ENCODE measurements around the gene ODF2L. TPM values are rescaled to one million over a fixed set of nuclear protein-coding genes. Genes with fewer than 3 reads are reported as not detected.

ODF2L gene
- total and polyA plus RNA-seq, 12 donors: 10.2 to 277 (median 39.3) TPM

DNA sequence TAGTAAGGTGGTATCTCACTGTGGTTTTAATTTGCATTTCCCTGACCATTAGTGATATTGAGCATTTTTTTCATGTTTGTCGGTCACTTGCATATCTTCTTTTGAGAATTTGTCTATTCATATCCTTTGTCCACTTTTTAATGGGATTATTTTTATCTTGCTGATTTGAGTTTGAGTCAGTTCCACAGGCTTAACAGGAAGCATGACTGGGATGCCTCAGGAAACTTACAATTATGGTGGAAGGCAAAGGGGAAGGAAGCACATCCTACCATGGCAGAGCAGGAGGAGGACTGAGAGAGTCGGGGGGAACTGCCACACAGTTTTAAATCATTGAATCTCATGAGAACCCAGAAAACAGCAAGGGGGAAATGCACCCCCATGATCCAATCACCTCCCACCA lies 51.1 kb downstream of the ODF2L start:
- DNase-seq: no peak
- intact Hi-C loops (cut with DNase I): no loop called here
- Histone ChIP-seq H3K4me3 (no peak overlapping the region), H3K9me3 (replicated peaks in 1 of 3) (no peaks in the 10 kb centered on the region), H3K27me3 (no peaks in the 10 kb centered on the region), H3K27ac (no peak overlapping the region), H3K4me1 (replicated peaks in 1 of 2) (peaks cover 0 to 5% of the 10 kb centered on the region in 2 donors), H3K36me3 (replicated peaks in 1 of 2) (no peaks in the 10 kb centered on the region)
- WGBS, 4 donors: 74 to 90% (median 88%) methylated on average over 2 of the region's 2 CpGs
- TF ChIP-seq, protein P1, sequence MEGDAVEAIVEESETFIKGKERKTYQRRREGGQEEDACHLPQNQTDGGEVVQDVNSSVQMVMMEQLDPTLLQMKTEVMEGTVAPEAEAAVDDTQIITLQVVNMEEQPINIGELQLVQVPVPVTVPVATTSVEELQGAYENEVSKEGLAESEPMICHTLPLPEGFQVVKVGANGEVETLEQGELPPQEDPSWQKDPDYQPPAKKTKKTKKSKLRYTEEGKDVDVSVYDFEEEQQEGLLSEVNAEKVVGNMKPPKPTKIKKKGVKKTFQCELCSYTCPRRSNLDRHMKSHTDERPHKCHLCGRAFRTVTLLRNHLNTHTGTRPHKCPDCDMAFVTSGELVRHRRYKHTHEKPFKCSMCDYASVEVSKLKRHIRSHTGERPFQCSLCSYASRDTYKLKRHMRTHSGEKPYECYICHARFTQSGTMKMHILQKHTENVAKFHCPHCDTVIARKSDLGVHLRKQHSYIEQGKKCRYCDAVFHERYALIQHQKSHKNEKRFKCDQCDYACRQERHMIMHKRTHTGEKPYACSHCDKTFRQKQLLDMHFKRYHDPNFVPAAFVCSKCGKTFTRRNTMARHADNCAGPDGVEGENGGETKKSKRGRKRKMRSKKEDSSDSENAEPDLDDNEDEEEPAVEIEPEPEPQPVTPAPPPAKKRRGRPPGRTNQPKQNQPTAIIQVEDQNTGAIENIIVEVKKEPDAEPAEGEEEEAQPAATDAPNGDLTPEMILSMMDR (IDR thresholded peaks at IDR 0.05): no peak
- no peak for TF ChIP-seq POLR2A (IDR thresholded peaks at IDR 0.05)

DNA sequence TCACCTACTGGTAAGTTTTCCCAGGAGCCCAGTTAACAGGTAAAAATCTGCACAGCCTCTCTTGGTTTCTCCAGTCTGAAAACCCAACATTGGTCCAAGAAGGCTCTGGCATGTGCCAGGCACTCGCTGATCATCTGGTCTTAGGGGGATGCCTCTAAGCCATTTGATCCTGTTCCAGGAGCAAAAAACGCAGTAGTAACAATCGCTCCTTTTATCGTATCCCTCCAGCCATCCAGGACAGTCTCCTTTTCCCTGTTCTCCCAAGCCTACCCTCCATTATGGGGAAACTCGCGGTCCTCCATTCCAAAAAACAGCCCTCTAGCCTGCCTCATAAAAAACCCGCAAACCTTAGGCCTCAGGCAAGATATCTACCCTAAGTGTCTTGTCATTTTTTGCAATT lies 56.2 kb downstream of the ODF2L start:
- TF ChIP-seq, protein P1 (IDR thresholded peaks at IDR 0.05): no peak
- no peak for TF ChIP-seq POLR2A (IDR thresholded peaks at IDR 0.05)
- 85 to 96% (median 92%) methylated on average over 7 of the region's 7 CpGs for WGBS, 4 donors
- Histone ChIP-seq H3K36me3 (replicated peaks in 1 of 2) (no peaks in the 10 kb centered on the region), H3K4me1 (replicated peaks in 1 of 2) (no peaks in the 10 kb centered on the region), H3K4me3 (no peak overlapping the region), H3K9me3 (replicated peaks in 1 of 3) (no peaks in the 10 kb centered on the region), H3K27me3 (no peaks in the 10 kb centered on the region), H3K27ac (peak overlapping the region in 2 of 5 donors; percentile 52 to 71)
- intact Hi-C loops (cut with DNase I): no loop called here
- no peak for DNase-seq

DNA sequence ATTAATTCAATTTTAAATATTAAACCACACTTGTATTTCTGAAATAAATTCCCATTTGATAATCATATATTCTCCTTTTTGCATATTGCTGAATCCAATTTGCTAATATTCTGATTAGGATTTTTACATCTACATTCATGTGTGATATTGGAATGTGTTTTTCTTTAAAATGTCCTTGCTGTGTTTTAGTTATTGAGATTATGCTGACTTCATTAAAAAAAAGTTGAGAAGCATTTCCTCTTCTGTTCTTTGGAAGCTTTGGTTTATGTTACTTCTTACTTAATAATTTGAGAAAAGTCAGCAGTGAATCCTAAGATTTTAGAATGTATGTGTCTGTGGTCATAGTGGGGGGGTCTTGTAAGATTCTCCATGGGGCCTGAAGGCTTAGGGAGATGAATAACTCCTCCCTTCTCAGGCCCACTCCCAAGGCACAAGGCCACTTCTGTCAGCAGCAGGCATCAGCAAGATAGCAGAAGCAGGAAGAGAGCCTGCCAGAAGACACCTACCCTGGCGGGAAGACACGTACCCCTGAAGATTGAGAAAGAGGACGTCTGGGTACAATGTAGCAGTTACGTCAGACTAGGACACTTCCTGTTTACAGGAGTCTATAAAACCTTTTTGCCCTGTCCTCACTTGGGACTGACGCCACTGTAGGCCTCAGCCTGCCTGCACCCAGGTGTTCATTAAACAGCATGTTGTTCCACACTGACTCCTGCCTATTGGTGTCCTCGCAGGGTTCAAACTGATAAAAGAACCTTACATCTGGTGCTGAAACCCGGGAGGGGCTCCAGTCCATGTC lies 56.9 kb downstream of the ODF2L start:
- Histone ChIP-seq H3K9me3 (replicated peaks in 1 of 3) (no peaks in the 10 kb centered on the region), H3K36me3 (replicated peaks in 1 of 2) (no peaks in the 10 kb centered on the region), H3K27me3 (no peaks in the 10 kb centered on the region), H3K4me1 (replicated peaks in 1 of 2) (no peaks in the 10 kb centered on the region), H3K27ac (peak overlapping the region in 2 of 5 donors; percentile 52 to 71), H3K4me3 (no peak overlapping the region)
- 47 to 66% (median 52%) methylated on average over 6 to 7 of the region's 7 CpGs for WGBS, 4 donors
- peak in 5 of 7 donors; percentile 23 to 58 (median 39) for DNase-seq
- intact Hi-C loops (cut with DNase I): no loop called here
- no peak for TF ChIP-seq POLR2A (IDR thresholded peaks at IDR 0.05)
- TF ChIP-seq, protein P1 (IDR thresholded peaks at IDR 0.05): no peak

DNA sequence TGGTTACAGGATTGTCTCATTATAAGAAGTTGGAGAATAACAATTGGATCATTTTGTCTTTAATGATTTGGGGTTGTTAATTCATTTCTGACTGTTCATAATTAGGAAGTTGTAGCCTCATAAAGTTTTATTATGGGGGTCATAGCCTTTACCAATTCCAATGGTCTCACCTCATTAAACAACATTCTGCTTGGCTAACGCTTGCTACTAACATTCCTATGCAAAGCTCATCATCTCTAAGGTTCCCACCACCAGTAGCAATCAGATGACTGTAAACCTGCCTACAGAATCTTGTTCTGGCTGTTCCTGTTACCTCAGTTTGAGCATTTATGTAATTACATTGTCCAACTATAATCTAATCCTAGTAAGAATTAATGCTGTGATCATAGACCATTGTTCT lies 60.2 kb downstream of the ODF2L start:
- no peak overlapping the region for H3K4me3 ChIP-seq
- H3K36me3 ChIP-seq (replicated peaks in 1 of 2): no peaks in the 10 kb centered on the region
- TF ChIP-seq POLR2A (IDR thresholded peaks at IDR 0.05): no peak
- TF ChIP-seq, protein P1 (IDR thresholded peaks at IDR 0.05): no peak
- intact Hi-C loops (cut with DNase I): no loop called here
- DNase-seq: no peak
- H3K27ac ChIP-seq: no peak overlapping the region
- H3K9me3 ChIP-seq (replicated peaks in 1 of 3): no peaks in the 10 kb centered on the region
- no peaks in the 10 kb centered on the region for H3K4me1 ChIP-seq (replicated peaks in 1 of 2)
- no peaks in the 10 kb centered on the region for H3K27me3 ChIP-seq
- WGBS, 4 donors: 68 to 75% (median 71%) methylated on average over 1 of the region's 1 CpG

All from adrenal gland (tissue), 12 donors.